NCI-H82 treated with DMSO at 0.1 percent for 48 hours (cell line): Measurements from ENCODE around the gene WDR18.
"Not testable (repeated sequence)": the region's sequence is repeated elsewhere in the genome, so short reads cannot be mapped to it uniquely, and the experiment has no call there.

Source experiments
- DNase-seq: peaks from one replicate; lab custom pipeline; 2025; ENCODE audit not compliant: unreplicated experiment; lab: John Stamatoyannopoulos, UW

WDR18 gene

DNA sequence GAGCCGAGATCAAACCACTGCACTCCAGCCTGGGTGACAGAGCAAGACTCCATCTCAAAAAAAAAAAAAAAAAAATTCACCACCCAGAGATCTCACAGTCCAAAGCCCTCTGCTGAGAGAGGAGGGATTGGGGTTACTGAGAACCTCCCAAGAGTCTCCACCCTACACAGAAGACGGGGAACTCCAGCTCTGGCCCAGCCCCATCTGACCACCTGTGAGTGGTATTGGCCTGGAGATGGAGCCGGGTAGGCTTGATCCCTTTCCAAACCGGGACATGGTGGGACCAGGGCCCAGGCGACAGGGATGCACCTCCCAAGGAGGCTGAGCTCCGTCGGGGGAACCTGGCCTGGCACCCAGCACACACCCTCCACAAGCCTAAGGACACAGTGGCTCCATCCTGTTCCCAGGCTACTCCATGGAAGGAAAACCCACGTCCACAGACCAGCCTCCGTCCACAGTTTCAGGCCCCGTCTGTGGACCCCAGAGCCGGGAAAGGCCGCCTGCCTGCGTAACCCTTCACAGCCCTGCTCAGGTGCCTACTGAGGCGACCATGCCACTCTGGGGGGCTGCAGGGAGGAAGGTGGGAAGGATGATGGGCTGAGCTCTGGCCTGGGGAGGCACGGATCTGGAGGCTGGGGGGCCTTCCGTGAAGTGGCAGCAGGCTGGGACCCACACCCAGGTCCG, 34.9 kb downstream of the WDR18 start:
- DNase-seq, result no peak

DNA sequence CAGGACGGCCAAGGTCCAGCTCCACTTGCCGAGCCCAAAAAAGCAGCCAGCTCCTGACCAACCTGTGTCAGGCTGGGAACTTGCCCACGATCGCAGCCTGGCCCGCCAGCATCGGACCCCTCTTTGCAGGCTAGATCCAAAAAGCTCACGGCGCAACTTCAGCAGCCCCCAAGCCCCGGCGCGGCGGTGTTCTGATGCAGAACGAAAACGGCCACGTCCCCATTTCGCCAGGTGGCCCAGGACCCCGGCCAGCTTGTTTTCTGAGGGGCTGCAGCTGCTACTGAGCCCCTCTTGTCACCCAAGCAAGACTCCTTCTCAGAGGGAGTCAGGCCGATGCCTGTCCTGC, 35.4 kb downstream of the WDR18 start:
- DNase-seq, result no peak

DNA sequence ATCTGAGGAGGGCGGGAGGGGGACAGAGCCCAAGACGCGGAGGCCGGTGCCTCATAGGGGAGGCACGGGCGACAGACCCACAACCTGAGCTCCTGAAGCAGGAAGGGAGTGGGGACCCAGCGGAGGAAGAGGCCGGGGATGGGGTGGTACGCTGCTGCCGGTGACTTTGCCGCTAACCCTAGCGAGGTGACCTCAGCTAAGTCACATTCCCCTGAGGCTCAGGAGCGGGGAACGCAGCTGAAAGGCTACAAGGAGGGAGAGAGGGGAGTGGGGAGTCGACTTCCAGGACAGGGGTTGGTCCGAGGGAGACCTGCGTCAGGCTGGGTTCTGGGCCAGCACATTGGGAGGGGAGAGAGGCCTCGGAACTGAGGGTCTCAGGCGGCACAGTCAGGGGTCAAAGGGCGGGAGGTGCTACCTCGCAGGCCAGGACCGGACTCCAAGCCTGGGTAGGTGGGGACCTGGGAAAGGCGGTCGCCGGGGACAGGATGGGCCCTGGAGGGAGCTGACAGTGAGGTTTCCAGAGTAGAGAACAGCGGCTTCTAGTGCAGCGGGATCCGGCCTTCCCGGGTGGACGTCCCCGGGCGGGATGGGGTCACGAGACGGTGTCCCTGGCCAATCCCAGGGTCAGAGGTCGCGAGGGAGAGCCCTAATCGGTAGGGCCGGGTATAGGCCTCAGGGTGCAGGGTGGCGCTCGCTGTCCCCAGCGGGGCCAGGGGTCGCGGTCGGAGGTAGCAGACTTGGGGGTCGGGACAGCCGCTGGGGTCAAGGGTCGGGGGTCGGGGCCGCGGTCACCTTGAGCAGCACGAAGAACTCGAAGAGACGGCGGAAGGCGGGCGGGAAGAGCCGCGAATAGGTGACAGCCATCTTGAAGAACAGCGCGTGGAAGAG, 36.1 kb downstream of the WDR18 start:
- no peak for DNase-seq

DNA sequence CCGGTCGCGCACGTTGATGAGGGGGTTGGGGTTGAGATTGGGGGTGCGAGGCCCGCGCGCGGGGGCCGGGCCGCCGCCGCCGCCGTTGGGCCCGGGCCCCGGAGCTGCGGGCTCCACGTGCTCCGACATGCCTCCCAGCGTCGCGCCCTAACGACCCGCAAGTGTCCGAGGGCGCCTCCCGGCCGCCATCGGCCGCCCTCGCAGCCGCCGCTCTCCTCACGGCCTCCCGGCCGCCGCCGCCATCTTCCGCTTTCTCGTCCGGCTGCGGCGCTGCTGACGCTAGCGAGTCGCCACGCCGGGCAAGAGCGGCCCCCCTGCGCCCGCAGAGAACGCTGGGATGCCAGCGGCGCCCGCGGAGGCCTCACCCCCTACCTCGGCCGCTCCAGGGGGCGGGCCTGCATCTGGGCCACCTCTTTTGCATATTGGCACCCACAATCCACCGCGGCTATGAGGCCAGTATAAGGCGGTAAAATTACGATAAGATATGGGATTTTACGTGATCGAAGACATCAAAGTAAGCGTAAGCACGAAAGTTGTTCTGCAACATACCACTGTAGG, 36.8 kb downstream of the WDR18 start, which contains the start of gene TMEM259:
TMEM259 (minus strand) TSS at position 256 of the 558 bp plus-strand sequence; CDS start at position 129, 127 bp downstream.
- DNase-seq, result peak; percentile 79

DNA sequence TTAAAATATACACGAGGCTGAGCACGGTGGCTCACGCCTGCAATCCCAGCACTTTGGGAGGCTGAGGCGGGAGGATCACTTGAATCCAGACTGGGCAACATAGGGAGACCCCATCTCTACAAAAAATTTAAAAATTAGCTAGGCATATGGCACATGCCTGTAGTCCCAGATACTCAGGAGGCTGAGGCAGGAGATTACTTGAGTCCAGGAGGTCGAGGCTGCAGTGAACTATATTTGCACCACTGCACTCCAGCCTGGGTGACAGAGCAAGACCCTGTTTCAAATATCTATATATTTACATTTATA, 39.7 kb downstream of the WDR18 start:
- not testable (repeated sequence) for DNase-seq

DNA sequence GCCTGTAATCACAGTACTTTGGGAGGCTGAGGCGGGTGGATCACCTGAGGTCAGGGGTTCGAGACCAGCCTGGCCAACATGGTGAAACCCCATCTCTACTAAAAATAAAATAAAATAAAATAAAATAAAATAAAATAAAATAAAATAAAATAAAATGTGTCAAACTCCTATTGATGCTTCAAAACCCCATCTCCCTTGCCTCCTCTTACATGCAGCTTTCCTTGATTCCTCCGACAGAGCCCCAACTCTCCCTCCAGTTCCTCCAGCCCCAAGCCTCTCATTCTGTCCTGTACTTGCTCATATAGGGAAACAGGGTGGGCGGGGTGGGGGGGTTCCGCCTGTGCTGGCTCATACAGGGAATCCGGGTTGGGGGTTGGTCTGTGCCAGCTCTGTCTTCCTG, 40.9 kb downstream of the WDR18 start:
- DNase-seq, result not testable (repeated sequence)

DNA sequence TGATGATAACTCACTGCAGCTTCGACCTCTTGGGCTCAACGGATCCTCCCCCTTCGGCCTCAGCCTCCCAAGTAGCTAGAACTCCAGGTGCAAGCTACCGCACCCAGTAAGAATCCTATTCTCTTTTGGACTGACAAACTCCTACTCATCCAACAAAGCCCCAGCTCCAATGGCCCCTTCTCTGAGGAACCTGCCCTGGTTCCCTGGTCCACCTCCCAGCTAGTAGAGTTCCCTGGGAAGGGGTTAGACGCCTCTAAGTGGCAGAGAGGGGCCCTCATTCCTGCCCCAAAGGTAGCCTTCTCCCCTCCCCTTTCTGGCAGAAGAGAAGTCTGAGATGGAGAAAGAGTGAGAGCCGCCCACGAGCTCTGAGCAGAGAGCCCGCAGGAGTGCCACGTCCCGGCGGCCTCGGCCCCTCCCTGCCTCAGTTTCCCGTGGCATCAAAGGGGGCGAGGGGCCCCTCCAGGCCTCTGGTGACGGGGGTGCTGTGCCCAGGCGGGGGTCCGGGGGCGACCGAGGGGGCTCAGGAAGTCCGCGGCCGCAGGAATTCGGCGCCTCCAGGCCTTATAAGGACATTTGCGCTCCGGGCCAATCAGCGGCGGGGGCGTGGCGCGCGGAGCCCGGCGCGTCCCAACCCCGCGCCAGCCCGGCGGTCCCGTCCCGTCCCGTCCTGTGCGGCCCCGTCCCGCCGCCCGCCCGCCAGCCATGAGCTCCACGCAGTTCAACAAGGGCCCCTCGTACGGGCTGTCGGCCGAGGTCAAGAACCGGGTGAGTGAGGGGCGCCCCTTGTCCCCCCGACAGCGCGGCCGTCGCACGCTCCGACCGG, 42.0 kb downstream of the WDR18 start, which contains the start of gene CNN2:
CNN2 (plus strand) TSS at position 649 of the 823 bp plus-strand sequence; CDS start at position 703, 54 bp downstream.
- DNase-seq, result no peak

DNA sequence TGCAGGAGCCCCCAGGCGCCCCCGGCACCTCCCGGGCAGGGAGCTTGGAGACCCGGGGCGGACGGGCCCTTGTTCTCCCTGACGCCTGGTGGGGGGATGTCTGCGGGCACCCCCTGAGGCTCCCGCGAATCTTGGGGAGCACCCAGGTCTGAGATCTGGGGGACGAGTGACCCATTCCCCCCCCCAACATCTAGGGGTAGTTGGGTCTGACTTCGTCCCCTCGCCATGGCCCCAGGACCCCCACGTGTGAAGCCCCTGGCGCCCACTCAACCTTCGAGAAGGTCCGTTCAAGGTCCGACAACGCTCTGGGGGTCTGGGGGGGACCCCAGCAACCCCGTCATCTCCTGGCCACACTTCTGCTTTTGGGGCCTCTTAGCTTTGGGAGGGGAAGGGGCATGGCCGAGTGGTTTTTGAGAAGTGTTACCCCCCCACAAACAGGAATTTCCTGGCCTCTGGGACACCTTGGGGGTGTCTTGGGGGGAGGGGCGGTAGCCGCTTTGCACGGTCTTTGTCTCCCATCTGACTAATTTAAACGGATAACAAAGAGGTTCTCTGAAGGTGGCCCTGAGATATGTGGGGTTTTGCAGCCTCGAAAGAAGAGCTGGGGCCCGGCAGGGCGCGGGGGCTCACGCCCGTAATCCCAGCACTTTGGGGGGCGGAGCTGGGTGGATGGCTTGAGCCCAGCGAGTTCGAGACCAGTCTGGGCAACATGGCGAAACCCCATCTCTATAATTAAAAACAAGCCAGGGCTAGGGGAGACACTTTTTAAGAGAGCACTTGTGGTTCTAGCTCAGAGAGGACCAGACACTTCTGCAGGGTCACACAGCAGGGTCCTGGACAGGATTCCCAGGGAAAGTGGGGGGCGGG, 42.9 kb downstream of the WDR18 start:
- DNase-seq, result no peak

DNA sequence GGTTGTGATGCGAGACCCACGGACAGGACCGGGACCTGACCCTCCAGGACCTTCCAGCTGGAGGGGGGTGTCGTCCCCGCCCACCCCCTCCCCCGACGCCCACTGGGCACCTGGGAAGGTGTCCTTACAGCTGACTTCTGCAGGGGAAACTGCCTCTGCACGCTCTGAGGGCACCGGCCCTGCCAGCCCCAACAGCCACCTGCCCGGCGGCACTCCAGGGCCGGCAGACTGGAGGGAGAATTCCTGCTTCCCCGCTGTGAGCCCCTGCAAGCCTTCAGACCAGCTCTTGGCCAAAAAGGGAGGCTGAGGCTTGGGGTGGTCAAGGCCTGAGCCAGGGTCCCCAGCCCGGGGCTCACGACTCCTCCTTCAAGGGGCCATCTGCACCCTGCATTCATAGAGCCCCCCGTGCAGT, 43.5 kb downstream of the WDR18 start:
- DNase-seq, result no peak

DNA sequence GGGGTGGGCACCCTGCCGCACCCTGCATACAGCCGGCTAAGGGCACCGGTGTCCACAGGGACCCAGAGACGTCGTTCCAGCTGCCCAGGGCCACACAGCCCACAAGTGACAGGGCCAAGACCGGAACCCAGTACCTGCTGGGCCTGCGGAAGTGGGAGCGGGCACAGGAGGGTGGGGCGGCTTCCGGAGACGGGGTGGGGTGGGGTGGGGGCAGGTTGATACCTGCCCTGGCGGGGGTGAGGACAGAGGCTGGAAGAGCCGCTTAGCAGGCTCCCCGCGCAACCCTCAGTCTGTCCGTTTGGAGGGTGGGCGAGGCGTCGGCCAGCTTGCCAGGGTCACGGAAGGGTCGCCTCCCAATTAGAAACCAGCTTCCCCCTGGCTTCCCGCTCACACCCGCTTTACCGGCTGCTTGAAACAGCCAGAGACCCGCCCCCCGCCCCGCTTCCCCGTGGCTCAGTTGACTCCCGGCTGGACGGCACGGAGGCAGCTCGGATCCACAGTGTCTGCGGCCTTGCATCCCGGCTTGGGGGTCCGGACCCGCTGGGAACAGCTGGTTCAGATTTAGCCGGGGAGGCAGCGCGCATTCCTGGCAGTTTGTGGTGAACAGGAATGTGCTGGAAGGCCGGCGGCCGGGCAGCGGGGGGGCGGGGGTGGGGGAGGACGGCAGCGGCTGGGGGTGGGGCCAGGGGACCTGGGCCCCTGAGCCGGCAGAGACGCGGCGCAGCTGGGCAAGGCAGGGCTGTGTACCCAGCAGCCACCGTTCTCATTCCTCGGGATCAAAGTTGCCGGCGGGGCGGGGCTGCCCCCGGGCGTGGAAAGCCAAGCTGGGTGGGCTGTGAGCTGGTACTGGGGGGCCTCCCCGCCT, 44.1 kb downstream of the WDR18 start:
- DNase-seq, result no peak

DNA sequence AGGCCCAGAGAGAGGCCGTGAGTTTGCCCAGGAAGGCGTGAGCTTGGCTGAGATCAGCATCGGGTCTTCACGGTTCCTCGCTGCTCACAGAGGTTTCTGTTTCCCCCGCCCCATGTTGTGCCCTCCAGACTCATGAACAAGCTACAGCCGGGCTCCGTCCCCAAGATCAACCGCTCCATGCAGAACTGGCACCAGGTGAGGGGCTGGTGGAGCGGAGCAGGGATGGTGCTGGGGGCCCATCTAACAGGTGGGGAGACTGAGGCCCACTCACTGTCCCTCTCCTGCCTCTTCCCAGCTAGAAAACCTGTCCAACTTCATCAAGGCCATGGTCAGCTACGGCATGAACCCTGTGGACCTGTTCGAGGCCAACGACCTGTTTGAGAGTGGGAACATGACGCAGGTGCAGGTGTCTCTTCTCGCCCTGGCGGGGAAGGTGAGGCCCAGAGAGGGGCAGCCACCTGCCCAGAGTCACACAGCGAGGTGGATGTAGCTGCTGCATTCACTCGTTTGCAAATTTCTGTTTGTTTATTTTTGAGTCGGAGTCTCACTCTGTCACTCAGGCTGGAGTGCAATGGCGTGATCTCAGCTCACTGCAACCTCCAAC, 48.2 kb downstream of the WDR18 start:
- no peak for DNase-seq

DNA sequence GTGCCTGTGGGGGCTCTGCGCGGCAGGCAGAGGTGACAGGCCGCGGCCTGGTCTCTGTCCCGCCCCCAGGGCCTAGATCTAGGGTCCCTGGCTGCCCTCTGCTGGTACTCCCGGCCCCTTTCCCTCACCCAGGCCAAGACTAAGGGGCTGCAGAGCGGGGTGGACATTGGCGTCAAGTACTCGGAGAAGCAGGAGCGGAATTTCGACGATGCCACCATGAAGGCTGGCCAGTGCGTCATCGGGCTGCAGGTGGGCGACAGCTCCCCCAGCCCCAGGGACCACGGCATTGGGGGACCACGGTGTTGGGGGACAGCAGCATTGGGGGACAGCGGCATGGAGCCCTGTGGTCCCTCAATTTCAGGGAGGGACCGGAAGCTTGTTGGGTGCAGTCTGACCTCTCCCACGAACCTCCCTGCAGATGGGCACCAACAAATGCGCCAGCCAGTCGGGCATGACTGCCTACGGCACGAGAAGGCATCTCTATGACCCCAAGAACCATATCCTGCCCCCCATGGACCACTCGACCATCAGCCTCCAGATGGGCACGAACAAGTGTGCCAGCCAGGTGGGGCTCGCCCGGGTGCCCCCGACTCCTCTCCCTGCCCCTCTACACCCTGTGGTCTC, 52.0 kb downstream of the WDR18 start:
- DNase-seq, result no peak

DNA sequence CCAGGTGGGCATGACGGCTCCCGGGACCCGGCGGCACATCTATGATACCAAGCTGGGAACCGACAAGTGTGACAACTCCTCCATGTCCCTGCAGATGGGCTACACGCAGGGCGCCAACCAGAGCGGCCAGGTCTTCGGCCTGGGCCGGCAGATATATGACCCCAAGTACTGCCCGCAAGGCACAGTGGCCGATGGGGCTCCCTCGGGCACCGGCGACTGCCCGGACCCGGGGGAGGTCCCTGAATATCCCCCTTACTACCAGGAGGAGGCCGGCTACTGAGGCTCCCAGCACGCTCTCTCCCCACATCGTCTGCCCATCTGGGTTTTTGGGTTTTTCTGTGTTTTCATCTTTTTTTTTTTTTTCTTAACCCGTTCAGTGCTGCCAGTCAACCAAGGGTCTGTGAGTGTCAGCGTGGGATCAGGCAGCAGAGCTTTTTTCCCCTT, 53.5 kb downstream of the WDR18 start:
- no peak for DNase-seq

DNA sequence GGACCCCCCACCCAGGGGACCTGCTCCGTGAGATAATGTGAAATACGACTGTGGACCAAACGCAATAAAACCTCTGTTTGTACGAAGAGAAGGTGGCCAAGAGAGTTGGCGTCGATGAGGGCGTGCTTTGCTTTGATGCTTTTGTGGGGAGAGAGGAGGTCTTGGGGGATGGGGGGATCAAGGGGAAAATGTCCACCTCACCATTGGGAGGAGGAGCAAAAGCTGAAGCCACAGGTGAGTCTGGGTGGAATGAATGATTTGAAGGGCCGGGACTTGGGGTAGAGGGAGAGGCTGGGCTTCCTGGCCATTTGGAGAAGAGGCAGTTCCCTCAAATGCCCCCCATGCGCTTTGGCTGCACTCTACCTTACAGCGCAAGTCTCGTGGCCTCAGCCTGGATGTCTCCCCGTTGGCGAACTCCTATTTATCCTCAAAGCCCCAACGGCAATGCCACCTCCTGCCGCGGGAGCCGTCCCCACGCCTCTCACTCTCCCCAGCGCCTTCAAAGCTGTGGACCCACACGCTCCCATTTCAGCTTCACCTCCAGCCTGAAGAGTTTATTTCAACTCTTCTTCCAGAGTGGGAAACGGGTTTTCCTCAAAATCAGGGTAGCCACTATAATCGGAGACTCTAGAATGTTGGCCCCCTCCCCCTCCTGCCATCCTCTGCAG, 55.0 kb downstream of the WDR18 start:
- DNase-seq, result no peak

DNA sequence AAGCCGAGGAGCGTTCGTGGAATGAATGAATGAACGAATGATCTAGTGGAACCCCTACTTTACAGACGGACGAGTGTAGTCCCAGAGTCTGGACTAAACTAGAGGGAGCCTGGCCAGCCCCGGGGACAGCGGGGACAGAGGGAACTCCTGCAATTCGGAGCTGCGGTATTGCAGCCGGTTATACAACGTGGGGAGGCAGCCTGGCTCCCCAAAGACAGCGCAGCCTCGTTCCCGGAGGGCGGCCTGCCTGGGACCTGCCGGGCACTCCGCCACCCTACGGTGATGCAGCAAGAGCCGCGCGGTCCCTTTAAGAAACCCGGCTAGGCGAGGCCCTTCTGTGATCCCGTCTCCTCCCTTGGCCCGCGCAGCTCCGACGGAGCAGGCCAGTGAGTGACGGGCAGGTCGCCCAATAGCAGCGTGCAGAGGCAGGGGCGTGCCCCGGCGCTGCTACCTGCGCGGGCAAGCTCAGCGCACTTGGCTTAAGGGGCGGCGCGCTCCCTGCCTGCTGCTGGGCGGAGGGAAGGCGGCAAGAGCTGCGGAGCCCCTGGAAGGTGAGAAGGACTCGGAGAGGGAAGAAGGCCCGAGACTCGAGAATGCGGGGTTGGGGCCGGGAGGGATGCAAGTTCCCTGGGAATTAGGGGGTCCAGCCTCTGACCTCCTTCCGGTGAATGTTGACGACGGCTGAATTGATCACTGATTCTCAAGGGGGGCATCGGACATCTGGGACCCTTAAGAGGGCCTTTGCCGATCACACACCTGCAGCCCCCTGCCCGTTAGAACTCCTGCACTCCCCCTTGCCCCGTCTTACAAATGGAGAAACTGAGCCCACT, 55.7 kb downstream of the WDR18 start, which contains the start of gene ABCA7:
ABCA7 (plus strand) TSS at position 462 of the 830 bp plus-strand sequence. CDS start 1,255 bp downstream, outside the sequence.
- peak; percentile 89 for DNase-seq

DNA sequence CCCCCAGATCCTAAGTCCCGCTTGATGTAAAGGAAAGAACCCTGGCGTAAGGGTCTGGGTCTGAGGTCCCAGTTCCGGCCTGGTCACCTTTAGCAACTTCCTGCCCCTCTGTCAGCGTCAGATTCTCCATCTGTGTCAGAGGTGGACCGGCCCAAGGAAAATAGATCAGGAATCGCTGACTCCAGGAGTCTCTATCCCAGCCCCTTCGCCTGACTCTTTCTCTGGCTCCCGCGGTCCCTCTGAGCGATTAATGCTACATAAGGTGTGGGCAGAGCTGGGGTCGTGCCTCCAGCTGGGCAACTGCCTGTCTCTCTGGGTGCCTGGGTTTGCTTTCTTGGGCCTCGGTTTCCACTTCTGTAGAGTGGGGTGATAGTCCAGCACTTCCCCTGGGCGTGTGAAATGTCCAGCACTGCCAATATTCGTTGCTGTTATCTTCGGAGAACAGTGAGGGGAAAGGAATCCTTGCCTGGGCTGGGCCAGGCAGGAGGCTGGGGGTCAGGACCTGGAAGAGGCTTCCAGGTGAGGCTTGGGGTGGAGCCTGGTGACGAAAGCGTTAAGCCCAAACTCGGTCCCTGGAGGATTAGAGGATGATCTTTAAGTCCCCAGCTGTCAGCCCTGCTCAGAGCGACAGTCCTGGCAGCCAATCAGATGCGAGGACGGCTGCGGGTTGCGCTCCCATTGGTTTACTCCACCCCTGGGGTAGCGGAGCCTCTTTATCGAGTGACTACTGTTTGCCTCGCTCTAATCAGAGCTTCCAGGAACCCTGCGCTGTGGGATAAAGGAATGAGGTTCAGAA, 56.5 kb downstream of the WDR18 start:
- peak; percentile 89 for DNase-seq
